Measurements from ENCODE around the gene EVI2A.

The EVI2A gene, protein sequence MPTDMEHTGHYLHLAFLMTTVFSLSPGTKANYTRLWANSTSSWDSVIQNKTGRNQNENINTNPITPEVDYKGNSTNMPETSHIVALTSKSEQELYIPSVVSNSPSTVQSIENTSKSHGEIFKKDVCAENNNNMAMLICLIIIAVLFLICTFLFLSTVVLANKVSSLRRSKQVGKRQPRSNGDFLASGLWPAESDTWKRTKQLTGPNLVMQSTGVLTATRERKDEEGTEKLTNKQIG

DNA sequence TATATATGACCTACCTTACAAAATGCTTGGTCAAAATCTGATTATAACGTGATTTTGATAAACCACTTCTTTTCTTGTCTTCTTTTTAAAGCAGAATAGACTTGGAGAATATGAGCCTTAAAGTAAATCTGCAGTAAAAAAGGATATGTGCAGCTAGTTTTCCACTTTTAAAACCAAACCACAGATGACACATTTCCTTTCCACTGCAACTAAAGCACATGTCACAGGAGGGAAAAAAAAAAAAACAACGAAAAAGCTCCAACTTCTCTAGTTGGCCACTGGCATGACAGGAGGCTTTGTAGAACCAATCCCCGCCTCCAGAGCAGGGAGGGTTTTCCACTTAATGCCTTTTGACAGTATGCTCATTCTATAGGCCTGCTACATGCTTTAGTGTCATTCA is at the start of gene EVI2A:
TSS of gene EVI2A (minus strand) at position 142 of the 400 bp plus-strand sequence. CDS start 2,609 bp downstream, outside the sequence.
- H3K9me3 Mint-ChIP-seq = no peaks in the 10 kb centered on the region
- DNase-seq = no peak
- H3K4me1 Mint-ChIP-seq = no peaks in the 10 kb centered on the region
- H3K27me3 Mint-ChIP-seq (ENCODE audit: low read depth, poor library complexity) = no peaks in the 10 kb centered on the region
- no peak within 1 kb of the TSS for H3K27ac Mint-ChIP-seq
- H3K4me3 Mint-ChIP-seq = no peak within 1 kb of the TSS
- TF ChIP-seq CTCF (IDR thresholded peaks at IDR 0.05) = no peak
- peaks cover 24% of the 10 kb centered on the region for H3K36me3 Mint-ChIP-seq (ENCODE audit: low read depth)

DNA sequence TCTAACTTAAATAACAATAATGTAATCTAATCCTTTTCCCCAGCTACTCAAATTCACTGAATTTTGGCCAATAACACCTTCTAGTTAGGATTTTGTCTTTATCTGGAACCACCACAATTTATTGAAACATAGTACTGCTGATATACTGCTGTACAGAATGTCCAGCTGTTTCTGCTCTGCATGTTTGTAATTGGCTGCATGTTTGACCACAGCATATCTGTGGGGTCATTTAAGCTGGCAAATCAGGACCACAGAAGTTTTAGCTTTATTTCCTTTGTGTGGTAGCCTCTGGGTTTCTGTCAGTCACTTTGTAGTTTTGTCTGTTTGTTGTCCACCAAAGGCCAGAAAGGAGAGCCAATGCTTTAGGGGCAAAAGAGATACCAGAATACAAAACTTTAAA is 47.8 kb upstream of the EVI2A start:
- peaks cover 8% of the 10 kb centered on the region for H3K4me1 Mint-ChIP-seq
- TF ChIP-seq CTCF (IDR thresholded peaks at IDR 0.05) = no peak
- H3K4me3 Mint-ChIP-seq = no peak overlapping the region
- DNase-seq = no peak
- no peak overlapping the region for H3K27ac Mint-ChIP-seq
- no peaks in the 10 kb centered on the region for H3K9me3 Mint-ChIP-seq
- H3K27me3 Mint-ChIP-seq (ENCODE audit: low read depth, poor library complexity) = no peaks in the 10 kb centered on the region
- peaks cover 32% of the 10 kb centered on the region for H3K36me3 Mint-ChIP-seq (ENCODE audit: low read depth)

GRCh38 chr17:31366088-31366487 is 44.7 kb upstream of the EVI2A start:
- Mint-ChIP-seq H3K4me3 (no peak overlapping the region), H3K36me3 (ENCODE audit: low read depth) (peaks cover 39% of the 10 kb centered on the region), H3K4me1 (no peaks in the 10 kb centered on the region), H3K27ac (no peak overlapping the region), H3K27me3 (ENCODE audit: low read depth, poor library complexity) (no peaks in the 10 kb centered on the region), H3K9me3 (no peaks in the 10 kb centered on the region)
- no peak for TF ChIP-seq CTCF (IDR thresholded peaks at IDR 0.05)
- no peak for DNase-seq

DNA sequence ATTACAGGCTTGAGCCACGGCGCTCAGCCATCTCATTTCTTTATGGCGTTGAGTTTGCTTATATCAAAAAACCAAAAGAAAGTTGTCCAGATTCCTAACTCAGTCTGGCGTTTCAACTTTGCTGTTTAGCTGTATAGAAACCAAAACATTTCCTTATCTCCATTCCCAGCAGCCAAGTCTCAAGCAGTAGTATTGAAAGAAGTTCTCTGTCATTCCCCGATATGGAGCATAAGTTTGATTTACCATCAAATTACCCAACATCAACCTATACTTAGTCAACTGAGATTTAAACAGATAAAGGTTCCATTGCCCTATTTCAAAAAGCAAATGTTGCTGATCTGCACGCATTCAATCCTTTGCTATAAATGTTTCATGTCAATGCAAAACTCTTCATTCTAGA is 42.6 kb upstream of the EVI2A start:
- no peaks in the 10 kb centered on the region for H3K9me3 Mint-ChIP-seq

GRCh38 chr17:31357839-31358394 is 36.5 kb upstream of the EVI2A start:
- Mint-ChIP-seq H3K27me3 (ENCODE audit: low read depth, poor library complexity) (peaks cover 3% of the 10 kb centered on the region), H3K36me3 (ENCODE audit: low read depth) (peaks cover 80% of the 10 kb centered on the region), H3K9me3 (no peaks in the 10 kb centered on the region), H3K4me1 (peaks cover 10% of the 10 kb centered on the region), H3K27ac (peak overlapping the region; percentile 29), H3K4me3 (no peak overlapping the region)
- DNase-seq = no peak
- TF ChIP-seq CTCF (IDR thresholded peaks at IDR 0.05) = no peak

More for the DNA sequence above, 42.6 kb upstream of the EVI2A start:
- Mint-ChIP-seq H3K4me1 (no peaks in the 10 kb centered on the region), H3K27me3 (ENCODE audit: low read depth, poor library complexity) (peaks cover 3% of the 10 kb centered on the region), H3K27ac (no peak overlapping the region), H3K4me3 (no peak overlapping the region), H3K36me3 (ENCODE audit: low read depth) (peaks cover 56% of the 10 kb centered on the region)
- no peak for TF ChIP-seq CTCF (IDR thresholded peaks at IDR 0.05)
- DNase-seq = no peak

DNA sequence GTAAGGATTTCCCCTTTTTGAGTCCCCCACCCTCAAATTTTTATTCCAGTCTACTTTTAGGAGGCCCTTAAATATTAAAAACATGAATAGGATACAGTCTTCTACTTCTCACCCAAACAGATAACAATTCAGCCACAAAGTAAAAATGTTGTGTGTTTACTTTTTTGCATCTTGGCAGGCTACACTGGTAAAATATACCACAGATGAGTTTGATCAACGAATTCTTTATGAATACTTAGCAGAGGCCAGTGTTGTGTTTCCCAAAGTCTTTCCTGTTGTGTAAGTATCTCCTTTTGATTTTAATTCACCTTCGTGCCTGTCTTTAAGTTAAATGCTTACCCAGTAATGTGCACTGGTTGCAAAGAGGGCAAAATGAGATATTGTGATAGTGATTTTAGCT is 35.7 kb upstream of the EVI2A start:
- Mint-ChIP-seq H3K4me1 (peaks cover 10% of the 10 kb centered on the region), H3K4me3 (no peak overlapping the region), H3K36me3 (ENCODE audit: low read depth) (peaks cover 82% of the 10 kb centered on the region), H3K9me3 (no peaks in the 10 kb centered on the region), H3K27me3 (ENCODE audit: low read depth, poor library complexity) (peaks cover 3% of the 10 kb centered on the region), H3K27ac (no peak overlapping the region)
- TF ChIP-seq CTCF (IDR thresholded peaks at IDR 0.05) = no peak
- DNase-seq = no peak

Measured in nephron progenitor cell (in vitro differentiated cells).